ENCODE results near the gene DNAH7. TPM values are rescaled to one million over a fixed set of nuclear protein-coding genes. Genes with fewer than 3 reads are reported as not detected.

The DNAH7 gene
- total and polyA plus RNA-seq, 2 donors (not counting 1 experiment from before 2014, with no cell fraction given), result 0.01 to 0.05 TPM

DNA sequence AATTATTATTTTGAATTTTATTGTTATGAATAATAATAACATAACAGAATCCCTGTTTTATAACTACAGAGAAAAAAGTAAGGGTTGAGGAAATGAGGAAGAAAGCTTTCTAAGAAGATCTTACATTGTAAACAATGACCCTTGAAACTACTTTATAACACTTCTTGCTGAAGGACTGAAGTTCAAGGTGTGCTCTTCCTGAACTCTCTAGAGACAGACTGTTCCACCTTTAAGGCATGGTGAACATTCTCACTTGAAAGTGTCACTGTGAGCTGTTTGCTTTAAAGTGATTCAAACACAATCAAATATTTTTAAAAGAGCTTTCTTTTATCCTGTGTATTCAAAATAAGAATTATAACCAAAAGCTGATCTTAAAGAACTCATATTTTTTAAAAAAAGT, 131.5 kb downstream of the DNAH7 start:
- CTCF ChIA-PET, result interaction anchor here (1.6 kb wide), 1 partner anchor 361 kb away, joined by 6 read pairs; no protein-coding TSS in a partner anchor
- Mint-ChIP-seq H3K4me1 (no peaks in the 10 kb centered on the region), H3K4me3 (no peak overlapping the region), H3K27me3 (no peaks in the 10 kb centered on the region), H3K27ac (no peak overlapping the region), H3K9me3 (ENCODE audit: insufficient read depth) (no peaks in the 10 kb centered on the region)
- Histone ChIP-seq H4K20me1 (ENCODE audit: control insufficient read depth, insufficient read depth, low read length, poor library complexity, severe bottlenecking) (no peaks in the 10 kb centered on the region), H3K4me3 (ENCODE audit: control extremely low read depth in 1 of 5, extremely low read depth in 1 of 5, insufficient read depth in 1 of 5, low read depth in 2 of 5, low read length in 4 of 5) (no peak overlapping the region), H2AFZ (ENCODE audit: insufficient read depth, low read depth, low read length, poor library complexity, severe bottlenecking) (no peak overlapping the region), H3K27me3 (replicated peaks in 1 of 4; ENCODE audit: control extremely low read depth in 1 of 4, control insufficient read depth in 3 of 4, insufficient read depth in 4 of 4, low read length in 3 of 4) (peaks cover 0 to 4% (median 0%) of the 10 kb centered on the region in 4 experiments), H3K4me2 (replicated peaks; ENCODE audit: low read depth, low read length, poor library complexity, severe bottlenecking) (no peak overlapping the region), H3K36me3 (replicated peaks in 1 of 2; ENCODE audit: control extremely low read depth in 1 of 2, control insufficient read depth in 1 of 2, extremely low read depth in 1 of 2, insufficient read depth in 2 of 2, low read length in 1 of 2) (no peaks in the 10 kb centered on the region), H3K79me2 (ENCODE audit: control insufficient read depth, insufficient read depth, low read length) (no peaks in the 10 kb centered on the region), H3K4me1 (ENCODE audit: control insufficient read depth in 2 of 2, insufficient read depth in 2 of 2, low read length in 2 of 2) (no peaks in the 10 kb centered on the region), H3K9ac (ENCODE audit: low read length) (no peak overlapping the region), H3K9me3 (ENCODE audit: control extremely low read depth in 1 of 3, control insufficient read depth in 2 of 3, insufficient read depth in 1 of 3, low read length in 2 of 3) (peaks cover 0 to 2% (median 0%) of the 10 kb centered on the region in 3 donors), H3K27ac (ENCODE audit: low read length in 2 of 2) (no peak overlapping the region)
- POLR2A ChIA-PET, result no interaction called here
- DNase-seq, result no peak
- no peak for ATAC-seq (ENCODE audit: low read depth)
- TF ChIP-seq EZH2 (IDR thresholded peaks at IDR 0.05; ENCODE audit: borderline replicate concordance, insufficient read depth, low read depth, low read length, poor library complexity, severe bottlenecking), result no peak
- TF ChIP-seq, protein P1, sequence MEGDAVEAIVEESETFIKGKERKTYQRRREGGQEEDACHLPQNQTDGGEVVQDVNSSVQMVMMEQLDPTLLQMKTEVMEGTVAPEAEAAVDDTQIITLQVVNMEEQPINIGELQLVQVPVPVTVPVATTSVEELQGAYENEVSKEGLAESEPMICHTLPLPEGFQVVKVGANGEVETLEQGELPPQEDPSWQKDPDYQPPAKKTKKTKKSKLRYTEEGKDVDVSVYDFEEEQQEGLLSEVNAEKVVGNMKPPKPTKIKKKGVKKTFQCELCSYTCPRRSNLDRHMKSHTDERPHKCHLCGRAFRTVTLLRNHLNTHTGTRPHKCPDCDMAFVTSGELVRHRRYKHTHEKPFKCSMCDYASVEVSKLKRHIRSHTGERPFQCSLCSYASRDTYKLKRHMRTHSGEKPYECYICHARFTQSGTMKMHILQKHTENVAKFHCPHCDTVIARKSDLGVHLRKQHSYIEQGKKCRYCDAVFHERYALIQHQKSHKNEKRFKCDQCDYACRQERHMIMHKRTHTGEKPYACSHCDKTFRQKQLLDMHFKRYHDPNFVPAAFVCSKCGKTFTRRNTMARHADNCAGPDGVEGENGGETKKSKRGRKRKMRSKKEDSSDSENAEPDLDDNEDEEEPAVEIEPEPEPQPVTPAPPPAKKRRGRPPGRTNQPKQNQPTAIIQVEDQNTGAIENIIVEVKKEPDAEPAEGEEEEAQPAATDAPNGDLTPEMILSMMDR (IDR thresholded peaks at IDR 0.05), result no peak
- intact Hi-C loops (cut with micrococcal nuclease), result loop anchor here (2.0 kb wide), 1 partner anchor 1770 kb away; no protein-coding TSS in a partner anchor

DNA sequence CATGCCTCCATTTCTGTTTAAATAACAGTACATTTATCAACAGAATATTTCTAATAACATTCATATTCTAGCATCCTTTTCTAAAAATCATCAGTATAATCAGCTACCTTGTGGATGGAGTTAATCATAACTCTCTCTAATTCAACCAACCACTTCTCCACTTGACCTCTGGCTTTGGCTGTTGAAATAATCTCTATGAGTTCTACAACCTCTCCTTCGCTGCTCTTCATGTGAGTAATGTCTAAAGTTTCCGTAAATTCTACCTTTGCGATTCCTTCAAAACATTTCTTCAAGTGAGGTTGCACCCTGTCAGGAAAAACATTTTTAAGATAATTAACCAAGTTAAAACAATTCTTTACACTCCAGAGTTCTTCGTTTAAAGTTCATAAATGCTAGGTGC, 134.2 kb downstream of the DNAH7 start:
- Mint-ChIP-seq H3K27ac (no peak overlapping the region), H3K9me3 (ENCODE audit: insufficient read depth) (peaks cover 3% of the 10 kb centered on the region), H3K27me3 (peaks cover 3% of the 10 kb centered on the region), H3K4me3 (no peak overlapping the region), H3K4me1 (no peaks in the 10 kb centered on the region)
- Histone ChIP-seq H3K27ac (ENCODE audit: low read length in 2 of 2) (no peak overlapping the region), H3K4me2 (replicated peaks; ENCODE audit: low read depth, low read length, poor library complexity, severe bottlenecking) (no peak overlapping the region), H3K79me2 (ENCODE audit: control insufficient read depth, insufficient read depth, low read length) (no peaks in the 10 kb centered on the region), H3K9me3 (ENCODE audit: control extremely low read depth in 1 of 3, control insufficient read depth in 2 of 3, insufficient read depth in 1 of 3, low read length in 2 of 3) (no peaks in the 10 kb centered on the region), H2AFZ (ENCODE audit: insufficient read depth, low read depth, low read length, poor library complexity, severe bottlenecking) (no peak overlapping the region), H3K9ac (ENCODE audit: low read length) (no peak overlapping the region), H3K4me1 (ENCODE audit: control insufficient read depth in 2 of 2, insufficient read depth in 2 of 2, low read length in 2 of 2) (no peaks in the 10 kb centered on the region), H4K20me1 (ENCODE audit: control insufficient read depth, insufficient read depth, low read length, poor library complexity, severe bottlenecking) (no peaks in the 10 kb centered on the region), H3K36me3 (replicated peaks in 1 of 2; ENCODE audit: control extremely low read depth in 1 of 2, control insufficient read depth in 1 of 2, extremely low read depth in 1 of 2, insufficient read depth in 2 of 2, low read length in 1 of 2) (no peaks in the 10 kb centered on the region), H3K4me3 (ENCODE audit: control extremely low read depth in 1 of 5, extremely low read depth in 1 of 5, insufficient read depth in 1 of 5, low read depth in 2 of 5, low read length in 4 of 5) (no peak overlapping the region), H3K27me3 (replicated peaks in 1 of 4; ENCODE audit: control extremely low read depth in 1 of 4, control insufficient read depth in 3 of 4, insufficient read depth in 4 of 4, low read length in 3 of 4) (peaks cover 0 to 4% (median 0%) of the 10 kb centered on the region in 4 experiments)
- CTCF ChIA-PET, result no interaction called here
- DNase-seq, result no peak
- POLR2A ChIA-PET, result no interaction called here
- no peak for ATAC-seq (ENCODE audit: low read depth)
- intact Hi-C loops (cut with micrococcal nuclease), result no loop called here
- TF ChIP-seq, protein P1 (IDR thresholded peaks at IDR 0.05), result no peak
- no peak for TF ChIP-seq EZH2 (IDR thresholded peaks at IDR 0.05; ENCODE audit: borderline replicate concordance, insufficient read depth, low read depth, low read length, poor library complexity, severe bottlenecking)
- no CpG with 5 or more reads among the region's 4 CpGs for WGBS (ENCODE audit: insufficient coverage)
